ENCODE measurements around the gene MAPK10.

GRCh38 chr4:86247906-86248305 is 111.9 kb downstream of the MAPK10 start:
- TF ChIP-seq TCF12 (IDR thresholded peaks at IDR 0.05; ENCODE audit: low read depth) = no peak
- TF ChIP-seq EGR1 (IDR thresholded peaks at IDR 0.05) = no peak
- TF ChIP-seq TEAD4 (IDR thresholded peaks at IDR 0.05) = no peak
- no peak for TF ChIP-seq EP300 (IDR thresholded peaks at IDR 0.05; ENCODE audit: borderline replicate concordance)

Data from Ishikawa (cell line).